HG03064 (cell line): ENCODE results near the gene TTLL11.

Experiments used
- ATAC-seq: cut with Tn5 transposase; IDR thresholded peaks from one replicate; pipeline ENCODE4 v1.9.1; 2021; ENCODE audit warnings: low read depth; ENCODE audit not compliant: unreplicated experiment

The TTLL11 gene

GRCh38 chr9:121890746-121891145, 202.4 kb downstream of the TTLL11 start:
- ATAC-seq, result no peak

- ATAC-seq, result no peak
Observed at GRCh38 chr9:121889990-121890563, 203.0 kb downstream of the TTLL11 start.

GRCh38 chr9:121888438-121888775, 204.7 kb downstream of the TTLL11 start:
- ATAC-seq, result no peak

GRCh38 chr9:121887553-121888437, 205.3 kb downstream of the TTLL11 start:
- ATAC-seq, result no peak

GRCh38 chr9:121886759-121887485, 206.2 kb downstream of the TTLL11 start:
- ATAC-seq, result no peak

- ATAC-seq, result no peak
Observed at GRCh38 chr9:121885345-121885901, 207.7 kb downstream of the TTLL11 start.

GRCh38 chr9:121884057-121884541, 209.0 kb downstream of the TTLL11 start:
- ATAC-seq, result no peak

- no peak for ATAC-seq
Observed at GRCh38 chr9:121883281-121884056, 209.6 kb downstream of the TTLL11 start.

- ATAC-seq, result no peak
Observed at GRCh38 chr9:121881920-121882500, 211.1 kb downstream of the TTLL11 start.

- ATAC-seq, result no peak
Observed at GRCh38 chr9:121880343-121880898, 212.7 kb downstream of the TTLL11 start.

GRCh38 chr9:121878271-121878822, 214.8 kb downstream of the TTLL11 start:
- no peak for ATAC-seq

GRCh38 chr9:121876658-121877271, 216.3 kb downstream of the TTLL11 start:
- no peak for ATAC-seq

GRCh38 chr9:121876255-121876654, 216.9 kb downstream of the TTLL11 start:
- no peak for ATAC-seq

- ATAC-seq, result no peak
Observed at GRCh38 chr9:121874524-121874923, 218.6 kb downstream of the TTLL11 start.

- no peak for ATAC-seq
Observed at GRCh38 chr9:121871431-121872025, 221.6 kb downstream of the TTLL11 start.

- ATAC-seq, result no peak
Observed at GRCh38 chr9:121870271-121870670, 222.8 kb downstream of the TTLL11 start.

GRCh38 chr9:121868626-121869025, 224.5 kb downstream of the TTLL11 start:
- ATAC-seq, result no peak

- no peak for ATAC-seq
Observed at GRCh38 chr9:121866927-121867326, 226.2 kb downstream of the TTLL11 start.
